GM19099 (cell line): Measurements from ENCODE around the gene HABP4.

Source experiments
- POLR2A ChIP-seq: IDR thresholded peaks from 3 replicates; pipeline ENCODE4 v1.6.1; 2011; ENCODE audit warnings: low read depth; ENCODE audit not compliant: insufficient read length; ENCODE audit errors: extremely low read depth

HABP4 gene

GRCh38 chr9:96450613-96451528, 902 bp downstream of the HABP4 start:
- no peak for TF ChIP-seq POLR2A

- TF ChIP-seq POLR2A, result no peak
These were observed 3.7 kb downstream of the HABP4 start for GRCh38 chr9:96453625-96454024.

- TF ChIP-seq POLR2A, result no peak
These were observed 7.3 kb downstream of the HABP4 start for GRCh38 chr9:96457266-96457665.

GRCh38 chr9:96458226-96458625, 8.3 kb downstream of the HABP4 start:
- TF ChIP-seq POLR2A, result no peak

- TF ChIP-seq POLR2A, result no peak
These were observed 9.5 kb downstream of the HABP4 start for GRCh38 chr9:96459268-96460007.

GRCh38 chr9:96460470-96460869, 10.5 kb downstream of the HABP4 start:
- no peak for TF ChIP-seq POLR2A

GRCh38 chr9:96460882-96461281, 10.9 kb downstream of the HABP4 start:
- no peak for TF ChIP-seq POLR2A

GRCh38 chr9:96461336-96461735, 11.4 kb downstream of the HABP4 start:
- TF ChIP-seq POLR2A, result no peak

GRCh38 chr9:96462541-96462940, 12.6 kb downstream of the HABP4 start:
- TF ChIP-seq POLR2A, result no peak

- TF ChIP-seq POLR2A, result no peak
These were observed 14.5 kb downstream of the HABP4 start for GRCh38 chr9:96464426-96464825.

- no peak for TF ChIP-seq POLR2A
These were observed 17.8 kb downstream of the HABP4 start for GRCh38 chr9:96467784-96468183.

GRCh38 chr9:96476013-96476412, 26.0 kb downstream of the HABP4 start:
- TF ChIP-seq POLR2A, result no peak

GRCh38 chr9:96476591-96476990, 26.6 kb downstream of the HABP4 start:
- TF ChIP-seq POLR2A, result no peak

- TF ChIP-seq POLR2A, result no peak
These were observed 28.9 kb downstream of the HABP4 start for GRCh38 chr9:96478829-96479371.

- no peak for TF ChIP-seq POLR2A
These were observed 30.8 kb downstream of the HABP4 start for GRCh38 chr9:96480736-96481135.

- no peak for TF ChIP-seq POLR2A
These were observed 32.5 kb downstream of the HABP4 start for GRCh38 chr9:96482476-96482875.

GRCh38 chr9:96483197-96483596, 33.2 kb downstream of the HABP4 start:
- TF ChIP-seq POLR2A, result no peak
